LoVo (cell line): ENCODE data around the gene PCGF2.

Experiments used
- DNase-seq: peaks from one replicate; pipeline ENCODE4 v3.0.0-alpha.2; 2016; ENCODE audit warnings: low spot score

The PCGF2 gene

GRCh38 chr17:38717139-38717745 is 30.9 kb downstream of the PCGF2 start:
- no peak for DNase-seq

GRCh38 chr17:38716368-38717005 is 31.6 kb downstream of the PCGF2 start:
- no peak for DNase-seq

GRCh38 chr17:38715216-38715943 is 32.8 kb downstream of the PCGF2 start:
- no peak for DNase-seq

GRCh38 chr17:38713456-38714075 is 34.6 kb downstream of the PCGF2 start:
- DNase-seq: no peak

GRCh38 chr17:38712593-38712992 is 35.5 kb downstream of the PCGF2 start:
- DNase-seq: no peak

- DNase-seq: no peak
Observed at GRCh38 chr17:38711792-38712571, 36.2 kb downstream of the PCGF2 start.

GRCh38 chr17:38710985-38711384 is 37.2 kb downstream of the PCGF2 start:
- DNase-seq: no peak

- DNase-seq: no peak
Observed at GRCh38 chr17:38710604-38710962, 37.6 kb downstream of the PCGF2 start.

GRCh38 chr17:38709864-38710603 is 38.1 kb downstream of the PCGF2 start:
- no peak for DNase-seq

GRCh38 chr17:38709104-38709820 is 38.9 kb downstream of the PCGF2 start:
- DNase-seq: no peak

- DNase-seq: no peak
Observed at GRCh38 chr17:38707678-38708351, 40.3 kb downstream of the PCGF2 start.

- no peak for DNase-seq
Observed at GRCh38 chr17:38706505-38707216, 41.5 kb downstream of the PCGF2 start.

GRCh38 chr17:38705803-38706504 is 42.2 kb downstream of the PCGF2 start:
- peak; percentile 11 for DNase-seq

GRCh38 chr17:38705523-38705802 is 42.7 kb downstream of the PCGF2 start:
- no peak for DNase-seq

- DNase-seq: peak; percentile 45
Observed at GRCh38 chr17:38704606-38705522, 43.3 kb downstream of the PCGF2 start, which contains the start of gene MLLT6. Gene MLLT6 (plus strand): TSS chr17:38705273. CDS start chr17:38705633, 360 bp downstream.

- peak; percentile 96 for DNase-seq
Observed at GRCh38 chr17:38703742-38704605, 44.2 kb downstream of the PCGF2 start.
